SK-N-SH (cell line): ENCODE data around the gene CBLN2.

Experiments used
- MAX ChIP-seq: IDR thresholded peaks from 2 replicates; pipeline ENCODE4 v1.4.0; 2012; ENCODE audit warnings: low read depth
- POLR2AphosphoS5 ChIP-seq: IDR thresholded peaks from 2 replicates; pipeline ENCODE4 v1.6.1; 2012; ENCODE audit warnings: low read depth, low read length

GRCh38 chr18:72588360-72588759, 44.2 kb upstream of the CBLN2 start:
- TF ChIP-seq POLR2AphosphoS5 = no peak
- no peak for TF ChIP-seq MAX
